D721Med (cell line): ENCODE measurements around the gene ZNF598.
"Not testable (repeated sequence)": the region's sequence is repeated elsewhere in the genome, so short reads cannot be mapped to it uniquely, and the experiment has no call there.

Experiments used
- DNase-seq: peaks from one replicate; pipeline ENCODE4 v3.0.0; 2011; ENCODE audit warnings: low spot score; ENCODE audit not compliant: insufficient read length
- FAIRE-seq: peaks from 2 replicates; lab custom pipeline; 2011; peaks lifted over from hg19 to GRCh38; lab: Jason Lieb, UNC
- CTCF ChIP-seq: IDR thresholded peaks from 2 replicates; pipeline ENCODE4 v1.5.1; 2012; ENCODE audit warnings: mild to moderate bottlenecking, control low read depth; ENCODE audit not compliant: insufficient read depth; ENCODE audit errors: missing control alignments

The ZNF598 gene

DNA sequence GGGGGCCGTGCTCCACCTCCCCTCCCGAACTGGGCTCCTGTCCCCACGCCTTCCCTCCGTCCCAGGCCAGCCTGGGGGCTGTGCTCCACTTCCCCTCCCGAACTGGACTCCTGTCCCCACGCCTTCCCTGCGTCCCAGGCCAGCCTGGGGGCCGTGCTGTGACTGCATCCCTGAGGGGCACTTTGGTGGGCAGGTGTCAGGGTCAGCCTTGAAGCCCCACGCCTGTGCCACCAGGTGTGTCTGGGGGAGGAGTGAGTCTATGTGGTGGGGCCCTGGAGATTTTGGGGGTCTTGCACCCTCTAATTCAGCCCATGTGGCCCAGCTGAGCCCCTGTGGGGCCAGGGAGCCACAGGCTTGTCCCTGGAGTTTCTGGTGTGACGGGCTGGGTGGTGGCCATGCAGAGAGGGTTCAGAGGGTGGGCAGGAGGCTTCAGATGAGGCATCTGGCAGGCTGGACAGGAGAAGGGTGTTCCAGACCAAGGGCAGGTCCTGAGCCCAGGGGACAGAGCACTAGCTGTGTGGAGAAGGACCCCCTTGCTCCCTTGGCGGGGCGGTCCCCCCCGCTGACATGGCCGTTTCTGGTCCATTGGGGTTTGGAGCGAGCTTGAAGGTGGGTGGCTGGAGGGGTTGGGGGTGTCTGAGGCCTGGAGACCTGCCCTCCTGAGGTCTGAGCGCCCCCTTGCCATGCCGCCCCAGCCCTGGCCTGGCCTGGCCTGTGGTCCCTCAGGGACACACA is 25.2 kb upstream of the ZNF598 start:
- no peak for DNase-seq
- no peak for FAIRE-seq
- TF ChIP-seq CTCF: no peak

DNA sequence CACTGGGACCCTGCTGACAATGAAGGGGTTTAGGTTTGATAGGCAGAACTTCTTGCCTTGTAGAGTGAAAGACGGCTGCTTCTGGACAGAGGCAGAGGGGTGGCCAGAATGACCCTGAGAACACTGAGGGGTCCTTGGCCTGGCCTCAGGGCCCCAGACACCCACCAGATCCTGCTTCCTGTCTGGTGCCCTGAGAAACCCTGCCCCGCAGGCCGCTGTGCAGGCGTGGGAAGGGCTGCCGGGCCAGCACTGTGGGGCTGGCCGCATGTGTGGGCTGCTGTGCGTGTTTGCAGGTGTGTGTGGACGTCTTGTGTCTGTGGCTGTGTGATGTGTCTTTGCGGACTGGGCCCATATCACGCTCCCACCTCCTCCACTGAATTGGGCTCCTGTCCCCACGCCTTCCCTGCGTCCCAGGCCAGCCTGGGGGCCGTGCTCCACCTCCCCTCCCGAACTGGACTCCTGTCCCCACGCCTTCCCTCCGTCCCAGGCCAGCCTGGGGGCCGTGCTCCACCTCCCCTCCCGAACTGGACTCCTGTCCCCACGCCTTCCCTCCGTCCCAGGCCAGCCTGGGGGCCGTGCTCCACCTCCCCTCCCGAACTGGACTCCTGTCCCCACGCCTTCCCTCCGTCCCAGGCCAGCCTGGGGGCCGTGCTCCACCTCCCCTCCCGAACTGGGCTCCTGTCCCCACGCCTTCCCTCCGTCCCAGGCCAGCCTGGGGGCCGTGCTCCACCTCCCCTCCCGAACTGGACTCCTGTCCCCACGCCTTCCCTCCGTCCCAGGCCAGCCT is 24.5 kb upstream of the ZNF598 start:
- not testable (repeated sequence) for DNase-seq, FAIRE-seq

DNA sequence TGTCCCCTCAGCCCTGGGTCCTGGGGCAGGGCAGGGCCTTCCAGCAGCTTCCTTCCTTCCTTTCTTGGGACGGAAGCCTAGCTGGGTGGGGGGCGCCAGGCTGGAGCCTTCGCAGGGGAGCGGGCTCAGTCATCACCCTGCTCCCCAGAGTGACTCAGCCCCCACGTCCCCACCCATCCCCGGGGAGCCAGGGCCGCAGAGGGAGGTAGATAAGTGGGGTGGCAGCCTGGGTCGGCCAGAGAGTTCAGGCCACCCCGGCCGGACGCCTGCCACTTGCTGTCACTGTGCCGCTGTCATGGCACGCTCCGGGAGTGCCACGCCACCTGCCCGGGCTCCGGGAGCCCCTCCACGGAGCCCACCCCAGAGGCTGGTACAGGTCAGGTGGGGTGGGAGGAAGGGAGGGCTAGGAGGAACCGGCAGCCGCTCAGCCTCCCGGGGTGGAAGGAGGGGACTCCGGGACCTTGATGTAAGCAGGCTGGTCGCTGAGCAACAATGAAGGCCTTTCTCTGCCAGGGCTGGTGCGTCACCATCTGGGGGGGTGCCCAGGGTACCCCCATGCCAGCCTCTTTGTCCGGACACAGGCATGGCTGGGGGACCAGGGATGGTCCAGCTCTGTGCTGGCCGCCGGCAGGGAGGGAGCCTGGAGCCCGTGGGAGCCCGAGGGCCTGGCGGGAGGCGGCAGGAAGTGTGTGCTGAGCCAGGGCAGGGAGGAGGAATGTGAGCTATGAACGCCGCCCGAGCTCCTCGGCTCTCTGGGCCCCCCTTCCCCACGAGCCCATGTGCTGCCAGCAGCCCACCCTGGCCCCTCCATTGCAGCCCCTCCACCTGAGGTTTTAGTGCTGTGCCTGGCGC is 23.7 kb upstream of the ZNF598 start:
- FAIRE-seq (no peak), DNase-seq (no peak)
- no peak for TF ChIP-seq CTCF

DNA sequence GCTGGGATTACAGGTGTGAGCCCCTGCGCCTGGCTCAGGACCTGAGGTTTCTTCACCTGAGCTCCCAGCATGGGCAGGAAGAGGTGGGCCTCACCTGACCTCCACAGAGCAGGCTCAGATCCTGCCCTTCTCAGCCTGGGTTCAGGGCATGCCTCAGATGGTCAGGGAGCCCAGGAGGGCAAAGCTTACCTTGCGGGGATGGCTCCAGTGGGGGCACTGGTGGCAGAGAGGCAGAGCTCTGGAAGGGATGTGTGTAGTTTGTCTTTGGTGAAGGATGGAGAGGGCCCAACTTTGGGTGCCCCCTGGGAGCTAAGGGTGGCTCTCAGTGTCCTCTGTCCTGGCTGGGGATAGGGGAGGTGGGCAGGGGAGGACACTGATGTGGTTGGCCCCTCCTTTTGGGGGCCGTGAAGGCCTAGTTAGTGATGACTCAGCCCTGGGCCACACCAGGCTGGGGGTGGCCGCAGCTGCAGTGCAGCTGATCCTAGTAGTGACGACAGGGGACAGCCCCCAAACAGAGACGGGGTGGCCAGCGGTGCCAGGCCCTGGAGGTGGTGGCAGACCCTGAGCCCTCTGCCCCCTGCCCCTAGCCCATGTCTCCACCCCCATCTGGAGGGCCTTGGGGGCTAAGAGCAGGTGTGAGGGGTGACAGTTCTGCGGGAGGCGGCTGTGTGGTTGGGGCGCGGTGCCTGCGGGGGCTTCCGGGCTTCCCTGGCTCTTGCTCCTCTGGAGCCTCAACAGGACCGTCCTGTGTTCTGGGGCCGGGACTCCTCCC is 22.9 kb upstream of the ZNF598 start:
- no peak for TF ChIP-seq CTCF
- DNase-seq: no peak
- no peak for FAIRE-seq

DNA sequence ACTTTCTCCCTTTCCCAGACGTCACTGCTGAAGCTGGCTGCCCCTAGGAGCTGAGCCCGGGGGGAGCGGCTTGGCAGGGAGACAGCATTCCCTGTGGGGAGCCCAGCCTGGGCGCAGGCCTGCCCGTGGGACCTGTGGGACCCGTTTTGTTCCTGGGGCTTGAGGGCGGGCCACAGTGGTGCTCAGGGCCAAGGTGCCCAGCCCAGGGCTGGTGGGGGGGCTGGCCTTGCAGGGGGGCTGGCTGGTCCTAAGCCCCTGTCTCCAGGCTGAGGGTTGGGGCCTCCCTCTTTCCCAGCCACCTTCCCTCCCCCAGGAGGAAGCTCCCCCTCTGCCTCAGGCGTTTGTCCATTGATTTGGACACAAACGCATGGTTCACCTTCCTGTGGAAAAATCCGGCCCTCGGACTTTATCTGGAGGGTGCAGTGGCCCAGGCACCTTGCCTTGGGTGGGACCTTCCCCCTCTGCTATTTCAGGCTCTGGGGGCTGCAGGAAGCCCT is 21.5 kb upstream of the ZNF598 start:
- no peak for TF ChIP-seq CTCF
- FAIRE-seq (no peak), DNase-seq (no peak)

GRCh38 chr16:2030036-2030435 is 20.4 kb upstream of the ZNF598 start:
- FAIRE-seq (no peak), DNase-seq (no peak)
- no peak for TF ChIP-seq CTCF
